ENCODE results near the gene AS3MT. TPM values are rescaled to one million over a fixed set of nuclear protein-coding genes. Genes with fewer than 3 reads are reported as not detected.
A peak's percentile ranks its signal among the peaks of the same experiment; 100 is the strongest.
"Not testable (repeated sequence)": the region's sequence is repeated elsewhere in the genome, so short reads cannot be mapped to it uniquely, and the experiment has no call there.

AS3MT gene
- 0.12 and 0.47 TPM in 2 replicates for total RNA-seq

- H3K36me3 Mint-ChIP-seq (ENCODE audit: low read depth), result peaks cover 5% of the 10 kb centered on the region
- peaks cover 27% of the 10 kb centered on the region for H3K27me3 Mint-ChIP-seq (ENCODE audit: insufficient read depth)
- H3K9me3 Mint-ChIP-seq, result no peaks in the 10 kb centered on the region
- H3K4me1 Mint-ChIP-seq (ENCODE audit: low read depth), result peaks cover 7% of the 10 kb centered on the region
- DNase-seq (ENCODE audit: low spot score), result no peak
- H3K27ac Mint-ChIP-seq, result no peak within 1 kb of the TSS
- intact Hi-C loops (cut with micrococcal nuclease), result no loop called here
- peak within 1 kb of the TSS; percentile 67 for H3K4me3 Mint-ChIP-seq
Observed at GRCh38 chr10:102869258-102870198, at the start of gene AS3MT. Gene AS3MT, plus strand, starts transcription at chr10:102869470. Its CDS starts 123 bp downstream, at chr10:102869593.

GRCh38 chr10:102820008-102820407 is 49.3 kb upstream of the AS3MT start:
- H3K27me3 Mint-ChIP-seq (ENCODE audit: insufficient read depth); H3K4me1 Mint-ChIP-seq (ENCODE audit: low read depth); intact Hi-C loops (cut with micrococcal nuclease); H3K27ac Mint-ChIP-seq; H3K9me3 Mint-ChIP-seq; DNase-seq (ENCODE audit: low spot score); H3K4me3 Mint-ChIP-seq; H3K36me3 Mint-ChIP-seq (ENCODE audit: low read depth): not testable (repeated sequence)

GRCh38 chr10:102822222-102822621 is 47.0 kb upstream of the AS3MT start:
- intact Hi-C loops (cut with micrococcal nuclease), result no loop called here
- H3K27ac Mint-ChIP-seq, result no peak overlapping the region

GRCh38 chr10:102824664-102825063 is 44.6 kb upstream of the AS3MT start:
- Mint-ChIP-seq H3K9me3 (no peaks in the 10 kb centered on the region), H3K27me3 (ENCODE audit: insufficient read depth) (peaks cover 3% of the 10 kb centered on the region), H3K4me3 (no peak overlapping the region), H3K27ac (no peak overlapping the region), H3K36me3 (ENCODE audit: low read depth) (no peaks in the 10 kb centered on the region), H3K4me1 (ENCODE audit: low read depth) (no peaks in the 10 kb centered on the region)
- no peak for DNase-seq (ENCODE audit: low spot score)
- intact Hi-C loops (cut with micrococcal nuclease), result no loop called here

More at GRCh38 chr10:102822222-102822621, 47.0 kb upstream of the AS3MT start:
- Mint-ChIP-seq H3K36me3 (ENCODE audit: low read depth) (no peaks in the 10 kb centered on the region), H3K9me3 (no peaks in the 10 kb centered on the region), H3K4me3 (no peak overlapping the region), H3K4me1 (ENCODE audit: low read depth) (no peaks in the 10 kb centered on the region), H3K27me3 (ENCODE audit: insufficient read depth) (peaks cover 3% of the 10 kb centered on the region)
- DNase-seq (ENCODE audit: low spot score), result no peak

GRCh38 chr10:102826148-102826796 is 43.0 kb upstream of the AS3MT start:
- Mint-ChIP-seq H3K9me3 (no peaks in the 10 kb centered on the region), H3K4me1 (ENCODE audit: low read depth) (no peaks in the 10 kb centered on the region), H3K4me3 (no peak overlapping the region), H3K36me3 (ENCODE audit: low read depth) (no peaks in the 10 kb centered on the region), H3K27me3 (ENCODE audit: insufficient read depth) (peaks cover 1% of the 10 kb centered on the region), H3K27ac (no peak overlapping the region)
- DNase-seq (ENCODE audit: low spot score), result no peak
- intact Hi-C loops (cut with micrococcal nuclease), result no loop called here

- no peaks in the 10 kb centered on the region for H3K4me1 Mint-ChIP-seq (ENCODE audit: low read depth)
- no peak for DNase-seq (ENCODE audit: low spot score)
- intact Hi-C loops (cut with micrococcal nuclease), result no loop called here
- H3K9me3 Mint-ChIP-seq, result no peaks in the 10 kb centered on the region
- no peaks in the 10 kb centered on the region for H3K36me3 Mint-ChIP-seq (ENCODE audit: low read depth)
- no peak overlapping the region for H3K4me3 Mint-ChIP-seq
- peaks cover 4% of the 10 kb centered on the region for H3K27me3 Mint-ChIP-seq (ENCODE audit: insufficient read depth)
- H3K27ac Mint-ChIP-seq, result no peak overlapping the region
Observed at GRCh38 chr10:102827597-102827975, 41.7 kb upstream of the AS3MT start.

- intact Hi-C loops (cut with micrococcal nuclease), result no loop called here
- DNase-seq (ENCODE audit: low spot score), result no peak
- Mint-ChIP-seq H3K36me3 (ENCODE audit: low read depth) (no peaks in the 10 kb centered on the region), H3K27me3 (ENCODE audit: insufficient read depth) (peaks cover 4% of the 10 kb centered on the region), H3K4me3 (no peak overlapping the region), H3K27ac (no peak overlapping the region), H3K9me3 (no peaks in the 10 kb centered on the region), H3K4me1 (ENCODE audit: low read depth) (peaks cover 7% of the 10 kb centered on the region)
Observed at GRCh38 chr10:102831322-102832071, 37.8 kb upstream of the AS3MT start.

- H3K4me1 Mint-ChIP-seq (ENCODE audit: low read depth), result peaks cover 7% of the 10 kb centered on the region
- no peak overlapping the region for H3K4me3 Mint-ChIP-seq
- no peaks in the 10 kb centered on the region for H3K36me3 Mint-ChIP-seq (ENCODE audit: low read depth)
- no peaks in the 10 kb centered on the region for H3K9me3 Mint-ChIP-seq
- intact Hi-C loops (cut with micrococcal nuclease), result no loop called here
- no peak for DNase-seq (ENCODE audit: low spot score)
- peaks cover 4% of the 10 kb centered on the region for H3K27me3 Mint-ChIP-seq (ENCODE audit: insufficient read depth)
- no peak overlapping the region for H3K27ac Mint-ChIP-seq
Observed at GRCh38 chr10:102832248-102832647, 37.0 kb upstream of the AS3MT start.

- H3K4me1 Mint-ChIP-seq (ENCODE audit: low read depth), result peaks cover 7% of the 10 kb centered on the region
- no peaks in the 10 kb centered on the region for H3K36me3 Mint-ChIP-seq (ENCODE audit: low read depth)
- peaks cover 6% of the 10 kb centered on the region for H3K27me3 Mint-ChIP-seq (ENCODE audit: insufficient read depth)
- intact Hi-C loops (cut with micrococcal nuclease), result no loop called here
- H3K27ac Mint-ChIP-seq, result no peak overlapping the region
- no peak for DNase-seq (ENCODE audit: low spot score)
- no peak overlapping the region for H3K4me3 Mint-ChIP-seq
- H3K9me3 Mint-ChIP-seq, result peaks cover 2% of the 10 kb centered on the region
Observed at GRCh38 chr10:102832987-102833386, 36.3 kb upstream of the AS3MT start.

GRCh38 chr10:102834143-102834542 is 35.1 kb upstream of the AS3MT start:
- DNase-seq (ENCODE audit: low spot score), result no peak
- H3K4me1 Mint-ChIP-seq (ENCODE audit: low read depth), result peaks cover 7% of the 10 kb centered on the region
- H3K27ac Mint-ChIP-seq, result no peak overlapping the region
- intact Hi-C loops (cut with micrococcal nuclease), result loop anchor here (2.0 kb wide), 1 partner anchor 649 kb away; no protein-coding TSS in a partner anchor
- H3K9me3 Mint-ChIP-seq, result peaks cover 6% of the 10 kb centered on the region
- peaks cover 12% of the 10 kb centered on the region for H3K27me3 Mint-ChIP-seq (ENCODE audit: insufficient read depth)
- no peak overlapping the region for H3K4me3 Mint-ChIP-seq
- no peaks in the 10 kb centered on the region for H3K36me3 Mint-ChIP-seq (ENCODE audit: low read depth)

- Mint-ChIP-seq H3K36me3 (ENCODE audit: low read depth) (no peaks in the 10 kb centered on the region), H3K4me3 (no peak overlapping the region), H3K4me1 (ENCODE audit: low read depth) (peaks cover 7% of the 10 kb centered on the region), H3K27ac (no peak overlapping the region), H3K9me3 (peaks cover 6% of the 10 kb centered on the region), H3K27me3 (ENCODE audit: insufficient read depth) (peaks cover 12% of the 10 kb centered on the region)
- DNase-seq (ENCODE audit: low spot score), result peak; percentile 63
- intact Hi-C loops (cut with micrococcal nuclease), result loop anchor here (1.0 to 5.0 kb wide), 7 partner anchors 66 to 648 kb away; no protein-coding TSS in a partner anchor
Observed at GRCh38 chr10:102835007-102835482, 34.2 kb upstream of the AS3MT start.

GRCh38 chr10:102837230-102837721 is 32.0 kb upstream of the AS3MT start, which contains the start of gene CYP17A1:
Gene CYP17A1, minus strand, starts transcription at chr10:102837413. Its CDS starts 52 bp downstream, at chr10:102837361.
- Mint-ChIP-seq H3K36me3 (ENCODE audit: low read depth) (no peaks in the 10 kb centered on the region), H3K27ac (no peak within 1 kb of the TSS), H3K4me1 (ENCODE audit: low read depth) (peaks cover 7% of the 10 kb centered on the region), H3K4me3 (no peak within 1 kb of the TSS), H3K9me3 (peaks cover 6% of the 10 kb centered on the region), H3K27me3 (ENCODE audit: insufficient read depth) (peaks cover 8% of the 10 kb centered on the region)
- intact Hi-C loops (cut with micrococcal nuclease), result loop anchor here (5.0 kb wide), 1 partner anchor 110 kb away; no protein-coding TSS in a partner anchor
- DNase-seq (ENCODE audit: low spot score), result no peak

Measured in activated T-helper 1 cell treated with anti-CD3 and anti-CD28 coated beads, Interleukin-12 subunit alpha, Interleukin-12 subunit beta, Interleukin-2, Interleukin-4 antibody, amounts not matched to agents 30 ng/mL and 10 ng/mL and 1 ng/mL, durations not matched to agents 14 hours and 24 hours and 36 hours (primary cell).